NCI-H146 treated with DMSO at 0.1 percent for 48 hours (cell line): ENCODE results near the gene SMIM12.

Source experiments
- DNase-seq: peaks from one replicate; lab custom pipeline; 2025; ENCODE audit not compliant: unreplicated experiment; lab: John Stamatoyannopoulos, UW

Gene SMIM12

DNA sequence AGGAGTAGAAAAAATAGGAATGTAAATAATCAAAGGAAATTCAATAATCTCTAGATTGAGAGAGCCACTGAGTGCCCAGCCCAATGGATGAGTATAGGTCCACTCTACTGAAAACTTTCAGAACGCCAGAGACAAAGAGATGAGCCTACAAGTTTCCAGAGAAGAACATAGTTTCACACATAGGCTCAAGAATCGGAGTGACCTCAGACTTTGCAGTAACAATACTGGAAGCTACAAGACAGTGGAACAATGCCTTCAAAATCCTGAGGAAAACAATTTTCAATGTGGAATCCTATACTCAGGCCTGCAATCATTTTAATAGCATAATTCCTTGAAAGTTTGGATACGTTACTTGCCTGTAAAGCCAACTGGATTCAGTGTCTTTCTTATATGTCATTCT, 55.8 kb downstream of the SMIM12 start:
- DNase-seq = no peak
